PC-3 (cell line): ENCODE measurements around the gene NADK2. TPM values are rescaled to one million over a fixed set of nuclear protein-coding genes. Genes with fewer than 3 reads are reported as not detected.

Source experiments
- ATAC-seq: fragments of 200-7000 bp; cut with Tn5 transposase; 2 replicates; pipeline ENCODE4 v1.9.1; 2020; ENCODE audit warnings: mild to moderate bottlenecking, moderate library complexity
- BruUV-seq: library from RNA; stranded (reverse); fragments of 400-500 nt; replicated peaks from 2 replicates; lab custom pipeline; 2021; lab: Mats Ljungman, UMichigan
- CTCF ChIA-PET: fragments of 300-600 bp; sonication (Branson Sonifier 250); formaldehyde crosslinking; loops from one replicate; lab custom pipeline; 2022; ENCODE audit warnings: antibody characterized with exemption; lab: Charles Lee
- POLR2A ChIA-PET: fragments of 300-600 bp; sonication (Branson Sonifier 250); formaldehyde crosslinking; loops from one replicate; lab custom pipeline; 2022; ENCODE audit warnings: antibody characterized with exemption; ENCODE audit not compliant: unreplicated experiment; lab: Charles Lee
- DNase-seq: peaks from one replicate; pipeline ENCODE4 v3.0.0-alpha.2; 2015
- H2AFZ ChIP-seq: fragments of 300-600 bp; sonication (generic); 2 replicates; pipeline ENCODE4 v1.6.0; 2016; ENCODE audit warnings: antibody characterized with exemption, low read length
- H3F3A ChIP-seq: fragments of 300-600 bp; sonication (generic); one replicate; pipeline ENCODE4 v1.6.0; 2017; ENCODE audit warnings: antibody characterized with exemption, low read length, control low read depth, mild to moderate bottlenecking; ENCODE audit not compliant: unreplicated experiment
- H3K27ac ChIP-seq: fragments of 300-600 bp; sonication (generic); 2 replicates; pipeline ENCODE4 v1.5.1; 2016; ENCODE audit warnings: mild to moderate bottlenecking, low read length
- H3K27me3 ChIP-seq: fragments of 300-600 bp; sonication (generic); 2 replicates; pipeline ENCODE4 v1.6.1; 2016; ENCODE audit warnings: low read length, mixed read lengths
- H3K36me3 ChIP-seq: fragments of 300-600 bp; sonication (generic); 2 replicates; pipeline ENCODE4 v1.6.1; 2016; ENCODE audit warnings: low read depth, mixed run types, low read length, mixed read lengths
- H3K4me1 ChIP-seq: fragments of 300-600 bp; sonication (generic); 2 replicates; pipeline ENCODE4 v1.5.1; 2016; ENCODE audit warnings: low read length; ENCODE audit not compliant: insufficient read depth
- H3K4me2 ChIP-seq: fragments of 300-600 bp; sonication (generic); 2 replicates; pipeline ENCODE4 v1.6.0; 2016; ENCODE audit warnings: low read length
- H3K4me3 ChIP-seq: fragments of 300-600 bp; sonication (generic); 2 replicates; pipeline ENCODE4 v1.5.1; 2016; ENCODE audit warnings: mild to moderate bottlenecking, low read length, mixed read lengths
- H3K79me2 ChIP-seq: fragments of 300-600 bp; sonication (generic); 2 replicates; pipeline ENCODE4 v1.6.1; 2017; ENCODE audit warnings: low read length, mixed read lengths
- H3K9ac ChIP-seq: fragments of 300-600 bp; sonication (generic); 2 replicates; pipeline ENCODE4 v1.6.0; 2016; ENCODE audit warnings: mild to moderate bottlenecking, low read length
- H3K9me2 ChIP-seq: fragments of 300-600 bp; sonication (generic); replicated peaks from 2 replicates; pipeline ENCODE4 v1.6.1; 2016; ENCODE audit warnings: mixed run types, low read length, mixed read lengths
- H3K9me3 ChIP-seq: fragments of 300-600 bp; sonication (generic); 2 replicates; pipeline ENCODE4 v1.6.1; 2016; ENCODE audit warnings: low read length, mixed read lengths
- H4K20me1 ChIP-seq: fragments of 300-600 bp; sonication (generic); 2 replicates; pipeline ENCODE4 v1.6.1; 2016; ENCODE audit warnings: low read length, mixed read lengths
- CTCF ChIP-seq: fragments of 300-600 bp; sonication (generic); conservative IDR thresholded peaks from 2 replicates; pipeline ENCODE4 v1.5.1; 2017; ENCODE audit warnings: antibody characterized with exemption, low read depth, mild to moderate bottlenecking, low read length
- EZH2 ChIP-seq: fragments of 300-600 bp; sonication (generic); IDR thresholded peaks from one replicate; pipeline ENCODE4 v1.6.1; 2017; ENCODE audit warnings: antibody characterized with exemption, mild to moderate bottlenecking, low read length; ENCODE audit not compliant: unreplicated experiment
- EZH2phosphoT487 ChIP-seq: fragments of 300-600 bp; sonication (generic); IDR thresholded peaks from 2 replicates; pipeline ENCODE4 v1.6.1; 2018; ENCODE audit warnings: mild to moderate bottlenecking, antibody characterized with exemption, low read length, borderline replicate concordance
- intact Hi-C: fragments of 100-400 bp; cut with micrococcal nuclease; formaldehyde crosslinking; loops from 2 replicates; pipeline ENCODE4 v1.9.0; 2023
- total RNA-seq: library from RNA; depleted of rRNA; stranded (reverse); fragments of >200 nt; gene quantifications from 2 replicates; pipeline ENCODE4 v1.2.3, GENCODE V29; 2014

Gene NADK2
- total RNA-seq, 1 experiment from 2014 or later, result 17.7 TPM

- no peaks in the 10 kb centered on the region for H3K27me3 ChIP-seq
- intact Hi-C loops, result loop anchor here (10.0 kb wide), 1 partner anchor 521 kb away; no protein-coding TSS in a partner anchor
- CTCF ChIA-PET, result no interaction called here
- H3K4me3 ChIP-seq, result no peak overlapping the region
- no peak overlapping the region for H3K4me2 ChIP-seq
- H3K79me2 ChIP-seq, result no peaks in the 10 kb centered on the region
- H2AFZ ChIP-seq, result no peak overlapping the region
- peaks cover 29% of the 10 kb centered on the region for H3K36me3 ChIP-seq
- H3K9me2 ChIP-seq, result no peaks in the 10 kb centered on the region
- no peaks in the 10 kb centered on the region for H3F3A ChIP-seq
- no peaks in the 10 kb centered on the region for H3K9me3 ChIP-seq
- DNase-seq (no peak), ATAC-seq (no peak)
- BruUV-seq, result no TSS peak
- H3K4me1 ChIP-seq, result no peaks in the 10 kb centered on the region
- POLR2A ChIA-PET, result no interaction called here
- no peak overlapping the region for H3K27ac ChIP-seq
- no peak overlapping the region for H3K9ac ChIP-seq
- no peaks in the 10 kb centered on the region for H4K20me1 ChIP-seq
- TF ChIP-seq EZH2 (no peak), CTCF (no peak), EZH2phosphoT487 (no peak)
Observed at GRCh38 chr5:36173426-36173825, 68.3 kb downstream of the NADK2 start.

- no TSS peak for BruUV-seq
- Histone ChIP-seq H4K20me1 (no peaks in the 10 kb centered on the region), H3K4me3 (no peak overlapping the region), H3K79me2 (no peaks in the 10 kb centered on the region), H3F3A (no peaks in the 10 kb centered on the region), H3K27ac (no peak overlapping the region), H3K27me3 (no peaks in the 10 kb centered on the region), H3K9me2 (no peaks in the 10 kb centered on the region), H3K36me3 (peaks cover 37% of the 10 kb centered on the region), H3K9ac (no peak overlapping the region), H3K4me1 (no peaks in the 10 kb centered on the region), H3K9me3 (no peaks in the 10 kb centered on the region), H2AFZ (no peak overlapping the region), H3K4me2 (no peak overlapping the region)
- intact Hi-C loops, result loop anchor here (10.0 kb wide), 1 partner anchor 522 kb away; no protein-coding TSS in a partner anchor
- ATAC-seq, result no peak
- TF ChIP-seq EZH2phosphoT487 (no peak), EZH2 (no peak), CTCF (no peak)
- DNase-seq, result no peak
- CTCF ChIA-PET, result no interaction called here
- POLR2A ChIA-PET, result no interaction called here
Observed at GRCh38 chr5:36172599-36172998, 69.1 kb downstream of the NADK2 start.

GRCh38 chr5:36170832-36171424, 70.8 kb downstream of the NADK2 start:
- CTCF ChIA-PET, result no interaction called here
- H3K4me3 ChIP-seq, result no peak overlapping the region
- H3F3A ChIP-seq, result no peaks in the 10 kb centered on the region
- no peaks in the 10 kb centered on the region for H3K9me3 ChIP-seq
- no TSS peak for BruUV-seq
- POLR2A ChIA-PET, result no interaction called here
- H3K4me1 ChIP-seq, result no peaks in the 10 kb centered on the region
- no peaks in the 10 kb centered on the region for H4K20me1 ChIP-seq
- H3K4me2 ChIP-seq, result no peak overlapping the region
- H3K79me2 ChIP-seq, result no peaks in the 10 kb centered on the region
- DNase-seq (no peak), ATAC-seq (no peak)
- no peak overlapping the region for H3K27ac ChIP-seq
- intact Hi-C loops, result loop anchor here (10.0 kb wide), 1 partner anchor 524 kb away; no protein-coding TSS in a partner anchor
- no peak for TF ChIP-seq EZH2phosphoT487
- TF ChIP-seq EZH2, result no peak
- TF ChIP-seq CTCF, result no peak
- peaks cover 48% of the 10 kb centered on the region for H3K36me3 ChIP-seq
- H2AFZ ChIP-seq, result no peak overlapping the region
- no peaks in the 10 kb centered on the region for H3K9me2 ChIP-seq
- no peaks in the 10 kb centered on the region for H3K27me3 ChIP-seq
- no peak overlapping the region for H3K9ac ChIP-seq
